Muscle layer of colon (tissue), 2 donors: Measurements from ENCODE around the gene ST3GAL4.

Experiments used
- H3K27ac ChIP-seq: one replicate; pipeline ENCODE4 v1.7.0; 2013; ENCODE audit warnings: low read depth, mild to moderate bottlenecking, low read length, moderate library complexity
- H3K27me3 ChIP-seq, 2 donors: one replicate each; pipeline ENCODE4 v1.7.0; 2013; ENCODE audit warnings: low read length in 2 of 2, mild to moderate bottlenecking in 2 of 2; ENCODE audit not compliant: insufficient read depth in 2 of 2, control insufficient read depth in 1 of 2
- H3K36me3 ChIP-seq: one replicate; pipeline ENCODE4 v1.7.0; 2013; ENCODE audit warnings: mild to moderate bottlenecking, low read length; ENCODE audit not compliant: insufficient read depth
- H3K4me1 ChIP-seq: one replicate; pipeline ENCODE4 v1.7.0; 2013; ENCODE audit warnings: mild to moderate bottlenecking, low read length; ENCODE audit not compliant: insufficient read depth
- H3K4me3 ChIP-seq, 2 donors: one replicate each; pipeline ENCODE4 v1.7.0; 2013; ENCODE audit warnings: low read length in 2 of 2, low read depth in 1 of 2, mild to moderate bottlenecking in 1 of 2, moderate library complexity in 1 of 2
- H3K9ac ChIP-seq: one replicate; pipeline ENCODE4 v1.7.0; 2013; ENCODE audit warnings: low read length
- H3K9me3 ChIP-seq: one replicate; pipeline ENCODE4 v1.7.0; 2013; ENCODE audit warnings: mild to moderate bottlenecking, low read length
- donor health status: abdominal sarcoma.
- donor health status: Adenocarcinoma of cecum.

ST3GAL4 gene

DNA sequence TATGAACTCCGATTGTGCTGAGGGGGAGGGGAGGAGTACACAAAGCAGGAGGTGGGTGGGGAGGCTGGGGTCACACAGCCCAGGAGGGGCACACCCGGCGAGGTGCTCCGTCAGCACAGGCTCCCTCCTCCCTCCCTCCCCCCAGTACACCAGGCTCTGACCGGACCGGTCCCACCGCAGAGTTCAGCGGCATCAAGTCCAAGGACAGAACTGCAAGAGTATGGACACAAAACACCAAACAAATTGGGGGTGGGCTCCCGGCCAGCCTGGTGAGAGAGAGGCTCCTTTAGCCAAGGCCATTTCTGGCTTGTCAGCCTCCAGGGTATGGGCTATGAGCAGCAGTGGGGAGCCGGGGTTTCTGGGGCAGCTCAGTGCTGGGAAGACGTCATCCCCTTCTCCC lies 68.3 kb downstream of the ST3GAL4 start:
- no peak overlapping the region for H3K4me3 ChIP-seq
- no peak overlapping the region for H3K9ac ChIP-seq
- H3K27ac ChIP-seq, result no peak overlapping the region
- H3K4me1 ChIP-seq, result peaks cover 16% of the 10 kb centered on the region
- H3K36me3 ChIP-seq, result no peaks in the 10 kb centered on the region
- no peaks in the 10 kb centered on the region for H3K9me3 ChIP-seq
- H3K27me3 ChIP-seq, result no peaks in the 10 kb centered on the region

DNA sequence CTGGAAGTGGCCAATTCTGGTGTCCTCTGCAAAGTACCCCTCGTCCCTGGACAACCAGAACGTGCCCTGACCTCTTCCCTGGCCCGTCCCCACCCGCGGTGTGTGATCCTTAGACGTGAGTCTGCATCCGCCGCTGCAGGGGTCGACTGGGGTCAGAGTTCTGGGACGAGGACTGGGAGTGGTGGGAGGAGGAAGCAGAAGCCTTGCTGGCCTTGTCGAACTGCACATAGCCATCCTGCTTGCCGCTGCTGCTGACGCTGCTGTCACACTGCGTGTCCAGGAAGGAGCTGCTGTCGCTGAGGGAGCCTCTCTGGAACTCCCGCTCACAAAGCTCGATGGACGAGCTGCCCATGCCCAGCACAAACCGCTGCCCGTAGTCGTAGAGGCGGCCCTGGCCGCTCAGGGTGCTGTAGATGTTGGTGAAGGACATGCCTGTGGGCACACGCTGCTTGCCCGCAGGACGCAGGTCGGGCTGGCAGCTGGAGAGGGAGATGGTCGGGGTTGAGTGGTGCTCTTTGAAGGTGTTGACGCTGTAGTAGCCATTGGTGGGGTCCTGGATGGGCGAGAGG lies 69.1 kb downstream of the ST3GAL4 start:
- H3K4me3 ChIP-seq, result no peak overlapping the region
- H3K4me1 ChIP-seq, result peaks cover 16% of the 10 kb centered on the region
- no peak overlapping the region for H3K27ac ChIP-seq
- H3K27me3 ChIP-seq, result no peaks in the 10 kb centered on the region
- H3K9ac ChIP-seq, result no peak overlapping the region
- no peaks in the 10 kb centered on the region for H3K36me3 ChIP-seq
- no peaks in the 10 kb centered on the region for H3K9me3 ChIP-seq

DNA sequence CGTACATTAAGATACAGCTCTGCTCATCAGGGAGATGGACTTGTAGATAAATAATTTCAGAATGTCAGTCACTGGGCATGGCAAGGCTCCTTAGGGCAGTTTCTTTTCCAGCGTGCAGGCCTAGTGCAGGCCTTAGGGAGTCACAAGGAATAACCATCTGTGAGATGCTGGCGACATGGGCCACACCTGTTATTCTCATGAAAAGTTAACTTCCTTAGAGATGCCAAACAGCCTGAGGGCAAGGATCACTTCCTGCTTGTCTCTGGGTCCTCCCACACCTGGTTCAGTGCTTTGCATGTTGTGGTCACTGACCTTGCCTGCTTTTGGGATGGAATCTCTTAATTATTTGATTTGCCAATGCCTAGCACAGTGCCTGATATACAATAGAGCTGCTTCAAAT lies 70.6 kb downstream of the ST3GAL4 start:
- H3K36me3 ChIP-seq, result no peaks in the 10 kb centered on the region
- H3K27me3 ChIP-seq, result no peaks in the 10 kb centered on the region
- H3K4me3 ChIP-seq, result no peak overlapping the region
- no peak overlapping the region for H3K9ac ChIP-seq
- no peak overlapping the region for H3K27ac ChIP-seq
- H3K9me3 ChIP-seq, result no peaks in the 10 kb centered on the region
- H3K4me1 ChIP-seq, result peaks cover 16% of the 10 kb centered on the region

DNA sequence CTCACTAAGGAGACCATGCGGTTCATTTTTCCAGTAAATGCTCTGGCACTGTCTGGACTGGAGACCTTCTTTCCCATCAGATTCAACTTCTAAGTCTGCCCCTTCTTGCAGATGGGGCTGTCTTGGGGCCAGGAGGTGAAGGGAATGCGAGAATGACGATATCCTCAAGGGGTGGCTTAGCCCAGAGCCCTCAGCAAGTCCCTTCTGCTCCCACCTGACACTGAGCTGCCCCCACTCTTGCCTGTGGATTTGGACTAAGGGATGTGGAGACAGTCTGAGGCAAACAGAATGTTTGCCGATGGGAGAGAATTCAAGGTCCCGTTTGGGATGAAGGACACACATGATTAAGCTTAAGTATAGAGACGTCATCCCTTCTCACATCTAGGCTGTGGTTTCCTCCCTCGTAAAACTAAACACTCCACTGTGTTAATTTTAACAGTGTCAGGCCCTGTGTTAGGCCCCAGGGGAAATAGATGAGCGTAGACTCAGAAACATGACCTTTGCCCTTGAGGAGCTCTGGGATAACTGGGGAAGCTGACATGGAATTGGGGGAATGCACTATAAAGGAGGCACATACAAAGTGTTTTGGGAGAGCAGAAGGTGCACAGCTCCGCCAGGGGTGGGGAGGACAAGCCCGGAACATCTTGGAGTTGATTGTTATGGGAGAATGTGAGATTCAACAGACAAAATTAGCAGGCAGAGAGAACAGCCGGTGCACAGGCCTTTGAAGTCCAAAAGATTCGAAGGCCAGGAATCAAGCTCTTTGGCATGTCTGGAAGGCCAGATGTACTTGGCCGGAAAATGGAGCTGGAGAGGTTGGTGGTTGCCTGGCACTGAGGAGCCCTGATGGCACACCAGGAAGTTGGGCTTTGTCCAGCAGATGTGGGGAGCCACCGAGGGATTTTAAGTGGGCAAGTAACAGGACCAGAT lies 71.6 kb downstream of the ST3GAL4 start:
- Histone ChIP-seq H3K9ac (no peak overlapping the region), H3K27ac (peak overlapping the region; percentile 12), H3K4me3 (no peak overlapping the region), H3K27me3 (no peaks in the 10 kb centered on the region), H3K4me1 (peaks cover 23% of the 10 kb centered on the region), H3K9me3 (no peaks in the 10 kb centered on the region), H3K36me3 (no peaks in the 10 kb centered on the region)

DNA sequence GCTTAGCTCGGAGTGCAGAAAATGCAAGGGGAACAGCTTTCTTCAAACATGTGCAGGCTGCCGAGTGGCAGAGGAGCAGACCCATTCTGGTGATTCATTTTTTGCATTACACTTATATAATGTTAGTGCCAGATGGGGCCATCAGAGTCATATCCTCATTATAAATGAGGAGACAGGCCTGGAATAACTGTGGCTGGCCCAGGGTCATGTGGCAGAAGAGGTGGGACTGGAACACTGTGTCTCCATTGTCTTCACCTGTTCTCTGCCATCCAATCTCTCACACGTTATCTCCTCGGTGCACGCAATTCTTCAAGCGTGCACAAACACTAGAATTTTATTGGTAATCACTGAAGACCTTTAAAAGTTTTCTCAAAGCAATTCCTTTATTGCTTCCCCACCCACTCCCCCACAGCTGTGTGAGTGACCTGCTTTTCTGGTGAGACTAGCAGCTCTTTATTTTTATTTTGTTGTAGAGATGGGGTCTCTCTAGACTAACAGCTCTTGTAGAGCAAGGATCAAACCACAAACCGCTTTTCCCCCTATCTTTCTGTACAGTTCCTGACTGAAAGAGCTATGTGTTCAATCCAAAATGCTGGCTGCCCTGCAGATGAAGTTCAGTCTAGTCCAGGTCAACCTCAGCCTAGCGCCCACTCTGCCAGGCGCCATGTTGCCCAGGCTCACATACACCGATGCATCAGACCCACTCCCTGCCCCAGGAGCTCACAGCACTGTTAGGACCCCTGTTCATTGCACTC lies 75.3 kb downstream of the ST3GAL4 start:
- no peak overlapping the region for H3K4me3 ChIP-seq
- H3K4me1 ChIP-seq, result peaks cover 29% of the 10 kb centered on the region
- no peak overlapping the region for H3K27ac ChIP-seq
- H3K9me3 ChIP-seq, result no peaks in the 10 kb centered on the region
- H3K9ac ChIP-seq, result no peak overlapping the region
- no peaks in the 10 kb centered on the region for H3K27me3 ChIP-seq
- no peaks in the 10 kb centered on the region for H3K36me3 ChIP-seq

DNA sequence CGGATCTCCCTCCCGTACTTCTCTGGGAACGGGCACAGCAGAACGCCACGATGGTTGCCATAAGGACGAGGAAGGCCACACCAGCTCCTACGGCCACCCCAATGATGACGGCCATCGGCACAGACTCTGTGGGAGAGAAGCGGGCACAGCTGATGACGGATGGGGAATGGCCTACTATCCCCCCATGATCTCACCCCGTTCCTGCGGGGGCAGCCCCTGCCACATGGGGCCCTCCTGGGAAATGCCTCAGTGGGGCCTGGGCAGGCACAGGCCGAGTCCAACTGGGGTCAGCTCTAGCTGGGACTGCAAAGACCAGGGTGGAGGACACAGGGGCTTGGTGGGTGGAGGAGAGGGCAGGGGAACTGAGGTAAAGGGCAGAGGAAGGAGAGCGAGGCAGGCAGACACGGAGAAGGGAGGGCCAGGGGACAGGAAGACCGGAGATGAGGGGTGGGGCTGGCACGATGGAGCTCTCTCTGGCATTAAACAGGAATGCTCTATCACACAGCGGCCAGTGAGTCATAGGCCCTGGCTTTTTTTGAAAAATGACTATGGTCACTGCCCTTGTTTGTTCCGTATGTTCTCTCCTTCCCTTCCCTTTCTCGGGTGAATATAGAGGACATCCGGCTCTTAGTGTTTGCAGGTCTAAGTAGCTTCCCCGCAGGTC lies 76.0 kb downstream of the ST3GAL4 start:
- Histone ChIP-seq H3K4me1 (peaks cover 27% of the 10 kb centered on the region), H3K9me3 (no peaks in the 10 kb centered on the region), H3K36me3 (no peaks in the 10 kb centered on the region), H3K27ac (no peak overlapping the region), H3K27me3 (no peaks in the 10 kb centered on the region), H3K4me3 (no peak overlapping the region), H3K9ac (no peak overlapping the region)

DNA sequence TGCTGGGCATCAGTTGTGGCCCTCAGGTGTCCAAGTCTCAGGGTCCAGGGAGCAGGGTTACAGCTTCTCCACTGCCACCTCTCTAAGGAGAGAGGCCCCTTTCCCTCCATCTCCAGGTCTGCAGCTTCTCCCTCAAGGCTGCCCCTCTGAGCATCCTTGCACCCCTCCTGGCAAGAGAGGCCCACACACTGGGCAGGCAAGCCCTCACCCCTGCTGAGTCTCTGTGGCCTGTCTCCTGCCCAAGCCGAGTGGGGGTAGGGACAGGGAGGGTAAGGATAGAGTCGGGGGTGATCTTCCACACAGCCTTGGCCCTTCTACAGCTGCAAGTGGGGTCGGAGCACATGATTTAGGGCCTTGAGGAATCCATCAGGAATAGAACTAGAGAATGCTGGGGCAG lies 76.6 kb downstream of the ST3GAL4 start:
- no peak overlapping the region for H3K4me3 ChIP-seq
- H3K27ac ChIP-seq, result no peak overlapping the region
- H3K9me3 ChIP-seq, result no peaks in the 10 kb centered on the region
- H3K27me3 ChIP-seq, result no peaks in the 10 kb centered on the region
- no peak overlapping the region for H3K9ac ChIP-seq
- no peaks in the 10 kb centered on the region for H3K36me3 ChIP-seq
- peaks cover 22% of the 10 kb centered on the region for H3K4me1 ChIP-seq

DNA sequence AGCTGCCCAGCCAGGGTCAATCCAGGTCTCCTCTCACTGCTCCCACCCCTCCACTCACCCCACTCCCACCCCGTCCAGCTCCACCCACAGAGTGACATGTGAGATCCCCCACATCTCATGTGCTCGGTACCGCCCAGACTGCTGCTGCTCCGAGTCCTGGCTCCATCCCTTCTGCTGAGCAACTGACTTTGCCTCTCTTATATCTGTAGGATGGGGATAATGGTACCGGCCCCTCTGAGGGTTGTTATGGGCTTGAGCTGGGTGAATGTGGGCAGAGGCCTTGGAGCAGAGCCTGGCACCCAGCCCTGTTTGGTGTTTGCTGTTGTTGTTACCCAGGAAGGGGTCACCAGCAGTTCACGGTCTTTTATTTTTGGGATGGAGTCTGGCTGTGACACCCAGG lies 77.0 kb downstream of the ST3GAL4 start:
- Histone ChIP-seq H3K36me3 (no peaks in the 10 kb centered on the region), H3K4me1 (peaks cover 18% of the 10 kb centered on the region), H3K9ac (no peak overlapping the region), H3K27ac (no peak overlapping the region), H3K4me3 (no peak overlapping the region), H3K27me3 (no peaks in the 10 kb centered on the region), H3K9me3 (no peaks in the 10 kb centered on the region)

DNA sequence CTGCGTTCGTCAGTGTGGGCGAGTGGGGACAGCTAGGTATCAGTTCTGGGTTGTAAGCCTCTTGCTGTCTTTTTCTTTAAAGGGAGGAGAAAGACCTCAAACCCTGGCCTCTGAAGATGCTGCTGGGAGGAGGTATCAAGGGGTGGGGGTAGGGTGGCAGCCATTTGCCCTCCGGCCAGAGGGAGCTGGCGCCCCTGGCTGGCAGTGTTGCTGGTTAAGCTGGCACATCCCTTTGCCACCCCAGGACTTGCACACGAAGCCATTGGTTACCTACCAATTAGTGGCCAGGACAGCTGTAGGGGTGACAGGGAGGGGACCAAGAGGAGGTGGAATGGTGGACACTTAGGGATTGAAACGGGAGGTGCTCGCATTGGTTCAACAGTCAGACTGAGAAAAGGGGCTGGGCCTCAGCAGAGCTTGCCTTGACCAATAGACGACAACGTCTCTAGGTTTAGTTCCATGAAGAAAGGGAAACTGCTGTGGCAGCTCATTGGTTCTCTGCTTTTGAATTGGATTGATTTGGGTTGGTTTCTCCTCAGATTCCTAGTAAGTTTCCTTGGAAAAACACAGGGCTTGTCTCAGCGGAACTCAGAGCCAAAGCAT lies 77.9 kb downstream of the ST3GAL4 start:
- H3K27me3 ChIP-seq, result no peaks in the 10 kb centered on the region
- no peaks in the 10 kb centered on the region for H3K36me3 ChIP-seq
- peaks cover 13% of the 10 kb centered on the region for H3K4me1 ChIP-seq
- no peaks in the 10 kb centered on the region for H3K9me3 ChIP-seq
- no peak overlapping the region for H3K27ac ChIP-seq
- H3K9ac ChIP-seq, result no peak overlapping the region
- H3K4me3 ChIP-seq, result no peak overlapping the region

DNA sequence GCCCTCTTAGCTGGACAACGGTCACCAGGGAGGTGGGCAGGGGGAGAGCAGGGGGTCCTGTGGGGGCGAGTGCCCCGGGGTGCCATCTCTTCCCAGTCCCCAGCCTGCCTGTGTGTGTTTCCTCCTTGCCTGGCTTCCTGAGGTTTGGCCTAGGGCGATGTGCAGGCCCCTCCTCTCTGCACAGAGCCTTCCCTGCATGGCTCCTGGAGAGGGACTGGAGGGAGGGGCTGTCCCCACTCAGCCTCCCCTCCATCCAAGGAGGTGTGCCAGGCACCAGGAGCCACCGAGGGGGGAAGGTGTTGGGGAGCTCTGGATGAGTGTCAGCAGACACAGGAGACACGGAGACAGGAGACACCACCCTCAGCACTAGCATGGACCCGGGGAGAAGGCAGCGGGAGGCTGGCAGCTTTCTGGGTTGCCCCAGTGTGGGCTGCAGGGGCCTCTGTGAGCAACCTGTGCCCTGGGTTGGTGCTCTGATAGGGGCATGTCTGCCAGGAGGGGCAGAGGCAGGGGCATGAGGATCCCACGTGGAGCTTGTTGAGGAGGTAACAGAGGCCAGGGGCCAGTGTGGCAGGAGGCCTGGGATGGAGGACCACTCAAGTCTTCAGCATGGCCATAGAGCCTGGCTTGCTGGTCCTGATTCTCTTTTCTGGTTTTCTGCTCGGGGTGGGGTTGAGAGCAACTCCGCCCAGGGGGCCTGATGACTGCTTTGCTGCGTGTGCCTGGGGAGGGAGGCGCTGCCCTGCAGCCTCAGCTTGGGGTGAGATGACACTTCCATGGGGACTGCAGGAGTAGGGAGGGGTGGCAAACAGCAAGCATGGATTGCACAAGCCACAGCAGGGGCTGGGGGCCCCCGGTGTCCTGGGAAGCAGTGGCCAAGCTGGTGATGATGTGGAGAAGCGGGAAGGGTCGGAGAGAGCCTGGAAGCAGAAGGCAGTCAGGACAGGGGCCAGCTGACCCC lies 78.8 kb downstream of the ST3GAL4 start:
- H3K36me3 ChIP-seq, result no peaks in the 10 kb centered on the region
- H3K27me3 ChIP-seq, result no peaks in the 10 kb centered on the region
- H3K9me3 ChIP-seq, result no peaks in the 10 kb centered on the region
- peaks cover 13% of the 10 kb centered on the region for H3K4me1 ChIP-seq
- no peak overlapping the region for H3K27ac ChIP-seq
- no peak overlapping the region for H3K4me3 ChIP-seq
- no peak overlapping the region for H3K9ac ChIP-seq
